NCI-H1417 (cell line): ENCODE measurements around the gene VSTM1.
A peak's percentile ranks its signal among the peaks of the same experiment; 100 is the strongest.
"Not testable (repeated sequence)": the region's sequence is repeated elsewhere in the genome, so short reads cannot be mapped to it uniquely, and the experiment has no call there.

ENCODE experiments used
- DNase-seq, 3 experiments: peaks; one replicate each; lab custom pipeline; 2025; lab: John Stamatoyannopoulos, UW

VSTM1 gene

GRCh38 chr19:54063350-54064116 is at the start of gene VSTM1:
VSTM1 (minus strand) TSS chr19:54063897; CDS start chr19:54063777, 120 bp downstream.
- no peak for DNase-seq

DNA sequence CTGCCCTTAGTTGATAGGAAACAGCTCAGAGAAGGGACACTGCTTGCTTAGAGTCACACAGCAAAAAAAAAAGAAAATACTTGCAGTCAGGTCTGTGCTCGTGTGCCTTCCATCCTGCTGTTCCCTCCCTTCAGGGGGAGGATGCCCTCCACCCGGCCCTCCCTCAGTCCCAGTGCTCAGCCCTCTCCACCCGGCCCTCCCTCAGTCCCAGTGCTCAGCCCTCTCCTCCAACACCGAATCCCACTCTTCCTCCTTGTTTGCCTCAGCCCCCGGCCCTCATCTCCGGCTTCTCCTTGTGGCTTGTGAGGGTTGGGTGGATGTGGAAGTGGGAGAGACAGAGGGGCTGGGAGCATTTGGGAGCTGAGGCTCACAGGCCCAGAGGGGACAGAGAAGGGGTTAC is 46.0 kb upstream of the VSTM1 start:
- DNase-seq = no peak

DNA sequence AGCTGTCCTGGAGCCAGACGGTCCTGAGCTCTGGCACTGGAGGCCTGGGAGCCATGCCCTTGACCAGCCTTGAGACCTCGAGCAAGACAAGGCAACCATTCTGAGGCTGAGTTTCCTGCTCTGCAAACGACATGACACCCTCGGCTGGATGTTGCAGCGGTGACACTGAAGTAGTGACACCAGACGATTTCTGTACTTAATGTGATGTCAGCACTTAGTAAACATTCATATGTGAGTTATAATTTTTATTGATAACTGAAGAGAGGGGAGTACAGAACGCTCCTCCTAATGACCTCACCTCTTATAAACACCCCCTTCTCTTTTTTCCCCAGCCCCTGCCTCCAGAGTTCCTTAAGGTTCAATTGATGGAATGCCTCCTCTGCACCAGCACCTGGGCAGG is 44.8 kb upstream of the VSTM1 start:
- no peak for DNase-seq

- no peak for DNase-seq
These were observed 44.3 kb upstream of the VSTM1 start for GRCh38 chr19:54107876-54108490.

DNA sequence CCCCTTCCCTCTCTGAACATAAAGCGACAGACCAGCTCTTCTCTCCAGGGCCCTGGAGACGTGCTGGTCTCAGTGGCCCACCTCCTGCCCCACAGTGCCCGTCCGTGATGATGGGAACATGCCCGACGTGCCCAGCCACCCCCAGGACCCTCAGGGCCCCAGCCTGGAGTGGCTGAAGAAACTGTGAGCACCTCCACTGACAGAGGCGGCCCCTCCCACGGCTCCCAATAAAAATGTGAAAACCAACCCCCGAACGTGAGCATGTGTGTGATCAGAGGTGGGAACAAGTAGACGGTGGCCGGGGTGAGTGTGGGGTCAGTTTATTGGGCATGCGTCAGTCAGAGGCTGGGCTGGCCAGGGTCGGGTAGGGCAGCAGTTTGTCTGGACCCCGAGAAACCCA is 43.0 kb upstream of the VSTM1 start:
- DNase-seq = no peak

- DNase-seq = no peak
These were observed 42.1 kb upstream of the VSTM1 start for GRCh38 chr19:54105796-54106195.

- DNase-seq = no peak
These were observed 41.5 kb upstream of the VSTM1 start for GRCh38 chr19:54104998-54105715.

GRCh38 chr19:54102421-54103169 is 38.9 kb upstream of the VSTM1 start, which contains the start of gene NDUFA3:
NDUFA3 (plus strand) TSS chr19:54102855; CDS start chr19:54102879, 24 bp downstream.
- DNase-seq = peak; percentile 95 to 99 (median 98)

DNA sequence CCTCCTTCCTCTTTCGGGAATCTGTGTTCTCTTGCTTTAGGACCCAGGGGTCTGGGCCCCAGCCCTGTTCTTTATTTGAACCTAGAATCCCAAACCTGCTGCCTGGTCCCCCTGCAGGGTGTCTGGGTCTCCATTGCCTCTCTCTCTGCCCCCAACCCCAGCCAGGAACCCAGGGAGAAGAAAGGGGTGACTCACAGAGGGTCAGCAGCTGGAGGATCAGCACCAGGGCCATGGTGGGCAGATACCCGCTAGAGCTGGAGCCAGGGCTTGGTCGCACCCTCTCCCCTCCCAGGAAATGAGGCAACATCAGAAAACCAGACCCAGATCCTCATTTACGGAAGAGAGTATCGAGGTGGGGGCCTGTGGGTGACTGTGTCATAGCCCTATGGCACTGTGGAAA is 36.9 kb upstream of the VSTM1 start, which contains the start of gene OSCAR:
Gene OSCAR (minus strand): TSS at position 243 of the 400 bp plus-strand sequence. CDS start 11 bp downstream, at position 232.
- no peak for DNase-seq

- not testable (repeated sequence) for DNase-seq
These were observed 36.2 kb upstream of the VSTM1 start for GRCh38 chr19:54099903-54100255.

DNA sequence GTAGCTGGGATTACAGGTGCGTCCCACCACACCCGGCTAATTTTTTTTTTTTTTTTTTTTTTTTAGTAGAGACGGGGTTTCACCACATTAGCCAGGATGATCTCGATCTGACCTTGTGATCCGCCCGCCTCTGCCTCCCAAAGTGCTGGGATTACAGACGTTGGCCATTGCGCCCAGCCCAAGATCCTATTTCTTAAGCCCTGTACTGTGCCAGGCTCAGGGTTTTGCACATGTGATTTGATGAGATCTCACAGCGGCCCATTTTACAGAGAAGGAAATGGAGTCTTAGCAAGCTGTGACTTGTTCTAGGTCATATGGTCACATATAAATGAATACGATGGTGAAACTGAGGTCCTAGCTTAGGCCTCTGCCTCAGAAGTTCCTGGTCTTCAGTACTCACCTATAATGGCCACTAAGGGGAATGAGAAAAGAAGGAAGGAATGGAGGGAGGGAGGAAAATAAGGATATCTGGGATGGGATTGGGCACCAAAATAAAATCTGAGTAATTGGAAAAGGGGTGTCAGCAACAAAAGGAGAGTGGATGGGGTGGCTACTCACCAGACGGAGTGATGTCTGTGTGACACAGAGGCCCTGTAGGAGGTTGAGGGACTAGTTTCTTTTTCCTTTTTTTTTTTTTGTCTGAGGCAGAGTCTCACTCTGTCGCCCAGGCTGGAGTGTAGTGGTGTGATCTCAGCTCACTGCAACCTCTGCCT is 35.6 kb upstream of the VSTM1 start:
- DNase-seq = no peak

- DNase-seq = no peak
These were observed 33.0 kb upstream of the VSTM1 start for GRCh38 chr19:54096617-54097106.

GRCh38 chr19:54095859-54096616 is 32.3 kb upstream of the VSTM1 start:
- DNase-seq = peak in 2 of 3 experiments; percentile 49 to 50

DNA sequence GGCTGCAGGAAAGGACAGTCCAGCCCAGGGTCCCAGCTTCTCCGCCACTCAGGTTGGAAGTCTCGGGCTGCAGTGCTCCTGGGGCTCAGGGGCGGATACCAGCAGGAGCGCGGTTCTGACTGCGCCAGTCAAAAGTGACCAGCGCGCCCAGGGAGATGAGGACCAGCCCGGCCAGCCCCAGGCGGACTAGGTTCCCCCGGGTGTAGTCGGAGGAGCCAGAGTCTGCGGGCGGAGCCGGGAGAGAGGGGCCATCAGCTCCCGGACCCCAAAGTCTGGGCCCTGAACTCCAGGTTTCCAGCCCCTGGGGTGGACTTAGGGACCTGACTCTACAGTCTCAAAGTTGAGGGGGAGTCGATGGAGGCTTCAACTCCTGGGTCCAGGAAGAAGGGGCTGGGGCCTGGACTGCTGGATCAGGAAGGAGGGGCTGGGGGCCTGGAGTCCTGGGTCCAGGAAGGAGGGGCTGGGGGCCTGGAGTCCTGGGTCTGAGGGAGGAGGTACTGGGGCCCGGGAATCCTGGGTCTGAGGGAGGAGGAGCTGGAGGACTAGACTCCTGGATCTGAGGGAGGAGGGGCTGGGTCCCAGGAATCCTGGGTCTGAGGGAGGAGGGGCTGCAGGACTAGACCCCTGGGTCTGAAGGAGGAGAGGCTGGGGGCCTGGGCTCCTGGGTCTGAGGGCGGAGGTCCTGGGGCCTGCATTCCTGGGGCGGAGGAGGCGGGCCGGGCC is 31.6 kb upstream of the VSTM1 start:
- DNase-seq = no peak

DNA sequence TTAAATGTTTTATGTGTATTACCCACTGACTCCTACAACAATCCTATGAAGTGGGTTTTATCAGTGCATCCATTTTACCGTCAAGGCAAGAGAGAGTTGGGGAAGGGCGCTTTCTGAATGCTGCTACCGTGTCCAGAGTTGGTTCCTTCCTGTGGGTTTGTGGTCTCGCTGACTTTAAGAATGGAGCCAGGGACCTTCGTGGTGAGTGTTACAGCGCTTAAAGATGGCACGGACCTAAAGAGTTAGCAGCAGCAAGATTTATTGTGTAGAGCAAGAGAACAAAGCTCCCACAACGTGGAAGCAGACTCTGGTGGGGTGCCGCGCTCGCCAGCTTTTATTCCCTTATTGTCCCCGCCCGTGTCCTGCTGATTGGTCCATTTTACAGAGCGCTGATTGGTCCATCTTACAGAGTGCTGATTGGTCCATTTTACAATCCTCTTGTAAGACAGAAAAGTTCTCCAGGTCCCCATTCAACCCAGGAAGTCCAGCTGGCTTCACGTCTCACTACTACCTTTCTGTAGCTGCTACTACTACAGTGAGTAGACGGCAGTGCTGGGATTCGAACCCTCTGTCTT is 30.8 kb upstream of the VSTM1 start:
- DNase-seq = no peak

GRCh38 chr19:54084410-54084809 is 20.7 kb upstream of the VSTM1 start:
- no peak for DNase-seq

GRCh38 chr19:54081032-54081431 is 17.3 kb upstream of the VSTM1 start, which contains the start of gene TARM1:
TARM1 (minus strand) TSS chr19:54081365; CDS start chr19:54081340, 25 bp downstream.
- no peak for DNase-seq

GRCh38 chr19:54077334-54077733 is 13.6 kb upstream of the VSTM1 start:
- no peak for DNase-seq

- DNase-seq = no peak
These were observed 11.2 kb upstream of the VSTM1 start for GRCh38 chr19:54074851-54075250.
